ENCODE data around the gene CD99L2. TPM values are rescaled to one million over a fixed set of nuclear protein-coding genes. Genes with fewer than 3 reads are reported as not detected.

Gene CD99L2
- total RNA-seq, 1 experiment from 2014 or later: 7.3 TPM

- H3K27me3 ChIP-seq (ENCODE audit: insufficient read depth, low read length): no peaks in the 10 kb centered on the region
- no peak overlapping the region for H3K18ac ChIP-seq (ENCODE audit: insufficient read length, low read depth, low read length)
- H3K79me1 ChIP-seq (ENCODE audit: insufficient read depth, low read depth, low read length, poor library complexity, severe bottlenecking): no peaks in the 10 kb centered on the region
- H3K56ac ChIP-seq (ENCODE audit: insufficient read length, low read depth, low read length): no peak overlapping the region
- Mint-ChIP-seq H3K36me3 (ENCODE audit: insufficient read depth in 1 of 3, low read depth in 3 of 3) (peaks cover 22 to 34% (median 24%) of the 10 kb centered on the region in 3 experiments), H3K27ac (no peak overlapping the region; a peak in 2 of 7 replicates), H3K9me3 (peaks cover 58 to 66% of the 10 kb centered on the region in 2 experiments), H3K4me3 (no peak overlapping the region), H3K27me3 (ENCODE audit: low read depth) (no peaks in the 10 kb centered on the region), H3K4me1 (no peaks in the 10 kb centered on the region)
- no peak for DNase-seq
- H4K91ac ChIP-seq (ENCODE audit: insufficient read length, low read depth, low read length): no peak overlapping the region
- no peaks in the 10 kb centered on the region for H4K20me1 ChIP-seq (ENCODE audit: control insufficient read depth, insufficient read depth, insufficient read length)
- no peak overlapping the region for H4K8ac ChIP-seq (replicated peaks; ENCODE audit: insufficient read length, low read depth, low read length)
- H2BK12ac ChIP-seq (ENCODE audit: insufficient read length, low read depth, low read length): no peak overlapping the region
- H2BK5ac ChIP-seq (ENCODE audit: insufficient read length, low read length): no peak overlapping the region
- no peaks in the 10 kb centered on the region for H3K23me2 ChIP-seq (ENCODE audit: insufficient read length, low read depth, low read length, poor library complexity, severe bottlenecking)
- no peak overlapping the region for H3K14ac ChIP-seq (ENCODE audit: insufficient read depth, low read length)
- H2BK15ac ChIP-seq (ENCODE audit: low read depth, low read length): no peak overlapping the region
- WGBS (ENCODE audit: extremely low coverage, insufficient read length, low lambda C conversion rate): no CpG with 5 or more reads among the region's 1 CpG
- H3K4me1 ChIP-seq (ENCODE audit: insufficient read depth, low read length): no peaks in the 10 kb centered on the region
- H3K9me3 ChIP-seq (ENCODE audit: control insufficient read depth, low read depth, low read length): no peaks in the 10 kb centered on the region
- no peaks in the 10 kb centered on the region for H3K79me2 ChIP-seq (ENCODE audit: insufficient read depth, low read length)
- no peak overlapping the region for H3K9ac ChIP-seq (ENCODE audit: extremely low read depth, insufficient read length, low read length)
- H3K23ac ChIP-seq (ENCODE audit: insufficient read length, low read depth, low read length): no peak overlapping the region
- H2AK5ac ChIP-seq (ENCODE audit: insufficient read length, low read length): no peak overlapping the region
- H3T11ph ChIP-seq (ENCODE audit: low read length): no peak overlapping the region
- no peak overlapping the region for H2AFZ ChIP-seq (ENCODE audit: low read length)
- no peak overlapping the region for H3K27ac ChIP-seq (ENCODE audit: insufficient read length, low read depth, low read length)
- H4K5ac ChIP-seq (ENCODE audit: insufficient read length, low read depth, low read length): no peak overlapping the region
- H3K4me2 ChIP-seq (ENCODE audit: insufficient read depth, insufficient read length, low read length): no peak overlapping the region
- H3K4ac ChIP-seq (ENCODE audit: low read depth, low read length): no peak overlapping the region
- H2BK20ac ChIP-seq (ENCODE audit: low read depth, low read length, poor library complexity, severe bottlenecking): no peak overlapping the region
- H2BK120ac ChIP-seq (ENCODE audit: low read depth, low read length, poor library complexity, severe bottlenecking): no peak overlapping the region
- no peak for TF ChIP-seq CTCF (conservative IDR thresholded peaks at IDR 0.05)
Observed at GRCh38 chrX:150831863-150832262, 66.6 kb downstream of the CD99L2 start.
